Fibroblast of villous mesenchyme (primary cell): ENCODE measurements around the gene EXT2. TPM values are rescaled to one million over a fixed set of nuclear protein-coding genes. Genes with fewer than 3 reads are reported as not detected.

Source experiments
- DNase-seq: peaks from one replicate; pipeline ENCODE4 v3.0.0-alpha.2; 2010; ENCODE audit warnings: low read depth
- H3K4me3 ChIP-seq: 2 replicates; pipeline ENCODE4 v1.5.1; 2011; ENCODE audit warnings: low read depth, mild to moderate bottlenecking, low read length
- total RNA-seq: library from RNA; depleted of rRNA; stranded (reverse); fragments of >200 nt; gene quantifications from 2 replicates; pipeline ENCODE4 v1.2.3, GENCODE V29; 2012
- TF ChIP-seq, protein P1 (sequence below): IDR thresholded peaks from 2 replicates; pipeline ENCODE4 v1.5.1; 2012; ENCODE audit warnings: low read depth, mild to moderate bottlenecking, low read length; ENCODE audit not compliant: insufficient read depth

Gene EXT2
- total RNA-seq, 1 donor = 161 TPM

DNA sequence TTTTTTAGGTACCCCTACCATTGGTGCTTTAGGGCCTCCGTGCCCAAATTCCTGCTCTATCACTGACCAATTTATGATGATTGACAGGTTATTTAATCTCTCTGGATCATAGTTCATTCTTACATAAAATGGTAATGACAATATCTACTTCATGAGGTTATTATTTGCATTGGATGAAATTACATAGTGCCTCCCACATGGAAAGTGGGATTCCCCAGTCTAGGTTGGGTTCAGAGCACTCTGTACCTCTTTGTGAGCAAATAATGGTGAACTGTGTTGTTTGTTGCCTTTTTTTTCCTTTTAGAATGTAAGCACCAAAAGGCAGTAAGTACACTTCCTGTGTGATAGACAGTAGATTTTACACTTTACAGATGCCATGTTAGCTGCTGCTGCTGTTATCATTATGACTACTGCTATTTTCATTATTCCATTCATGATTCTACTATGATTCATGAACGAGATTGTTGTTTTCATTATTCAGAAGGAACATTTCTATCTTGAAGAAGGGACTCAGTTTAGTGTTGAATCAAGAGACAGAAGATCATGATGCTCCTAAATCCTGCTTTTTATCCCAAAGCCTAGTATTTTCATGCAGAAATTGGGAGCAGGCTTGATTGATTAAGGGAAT, 113.6 kb downstream of the EXT2 start:
- TF ChIP-seq, protein P1, sequence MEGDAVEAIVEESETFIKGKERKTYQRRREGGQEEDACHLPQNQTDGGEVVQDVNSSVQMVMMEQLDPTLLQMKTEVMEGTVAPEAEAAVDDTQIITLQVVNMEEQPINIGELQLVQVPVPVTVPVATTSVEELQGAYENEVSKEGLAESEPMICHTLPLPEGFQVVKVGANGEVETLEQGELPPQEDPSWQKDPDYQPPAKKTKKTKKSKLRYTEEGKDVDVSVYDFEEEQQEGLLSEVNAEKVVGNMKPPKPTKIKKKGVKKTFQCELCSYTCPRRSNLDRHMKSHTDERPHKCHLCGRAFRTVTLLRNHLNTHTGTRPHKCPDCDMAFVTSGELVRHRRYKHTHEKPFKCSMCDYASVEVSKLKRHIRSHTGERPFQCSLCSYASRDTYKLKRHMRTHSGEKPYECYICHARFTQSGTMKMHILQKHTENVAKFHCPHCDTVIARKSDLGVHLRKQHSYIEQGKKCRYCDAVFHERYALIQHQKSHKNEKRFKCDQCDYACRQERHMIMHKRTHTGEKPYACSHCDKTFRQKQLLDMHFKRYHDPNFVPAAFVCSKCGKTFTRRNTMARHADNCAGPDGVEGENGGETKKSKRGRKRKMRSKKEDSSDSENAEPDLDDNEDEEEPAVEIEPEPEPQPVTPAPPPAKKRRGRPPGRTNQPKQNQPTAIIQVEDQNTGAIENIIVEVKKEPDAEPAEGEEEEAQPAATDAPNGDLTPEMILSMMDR = no peak
- DNase-seq = no peak
- H3K4me3 ChIP-seq = no peak overlapping the region

DNA sequence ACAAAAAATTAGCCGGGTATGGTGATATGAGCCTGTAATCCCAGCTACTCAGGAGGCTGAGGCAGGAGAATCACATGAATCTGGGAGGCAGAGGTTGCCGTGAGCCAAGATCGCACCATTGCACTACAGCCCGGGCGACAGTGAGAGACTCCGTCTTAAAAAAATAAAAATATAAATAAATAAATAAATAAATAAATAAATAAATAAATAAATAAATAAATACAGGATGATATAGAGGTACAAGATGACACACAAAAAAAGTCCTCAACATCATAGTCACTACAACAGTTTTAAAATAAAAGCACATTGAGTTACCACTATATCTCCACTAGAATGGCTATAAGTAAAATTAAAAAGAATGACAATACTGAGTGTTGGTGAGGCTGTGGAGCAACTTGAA, 116.7 kb downstream of the EXT2 start:
- no peak for DNase-seq
- H3K4me3 ChIP-seq = no peak overlapping the region
- TF ChIP-seq, protein P1 = no peak

DNA sequence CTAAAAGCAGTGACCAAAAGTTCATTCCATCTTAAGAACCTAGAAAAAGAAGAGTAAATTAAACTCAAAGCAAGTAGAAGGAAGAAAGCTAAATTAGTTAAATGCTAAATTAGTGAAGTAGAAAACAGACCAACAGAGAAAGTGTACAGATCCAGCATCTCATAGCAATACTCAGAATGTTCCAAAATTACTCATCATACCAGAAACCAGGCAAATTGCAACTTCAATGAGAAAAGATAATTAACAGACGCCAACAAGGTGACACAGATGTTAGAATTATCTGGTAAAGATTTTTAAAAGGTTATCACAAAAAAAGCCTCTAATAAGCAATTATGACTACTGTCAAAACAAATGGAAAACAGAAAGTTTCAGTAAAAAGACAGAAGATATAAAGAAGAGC, 117.7 kb downstream of the EXT2 start:
- no peak overlapping the region for H3K4me3 ChIP-seq
- no peak for DNase-seq
- TF ChIP-seq, protein P1 = no peak

DNA sequence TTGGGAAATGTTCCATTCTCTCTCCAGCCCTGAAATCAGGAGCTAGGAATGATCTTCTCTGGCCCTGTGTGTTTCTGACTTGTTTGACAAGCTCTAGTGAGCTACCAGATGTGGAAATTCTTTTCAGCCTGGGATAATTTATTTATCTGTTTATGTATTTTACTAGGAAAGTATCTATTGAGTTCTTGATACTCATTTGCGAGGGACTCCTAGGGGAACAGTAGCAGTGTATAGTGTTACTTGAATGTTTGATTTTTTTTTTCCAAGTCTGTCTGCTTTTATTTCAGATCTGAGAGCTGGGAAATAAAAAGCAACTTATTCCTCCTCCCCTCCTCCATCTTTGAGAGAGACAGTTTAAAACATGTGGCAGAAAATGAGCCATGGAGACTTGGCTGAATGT, 122.0 kb downstream of the EXT2 start:
- H3K4me3 ChIP-seq = no peak overlapping the region
- DNase-seq = no peak
- TF ChIP-seq, protein P1 = no peak

DNA sequence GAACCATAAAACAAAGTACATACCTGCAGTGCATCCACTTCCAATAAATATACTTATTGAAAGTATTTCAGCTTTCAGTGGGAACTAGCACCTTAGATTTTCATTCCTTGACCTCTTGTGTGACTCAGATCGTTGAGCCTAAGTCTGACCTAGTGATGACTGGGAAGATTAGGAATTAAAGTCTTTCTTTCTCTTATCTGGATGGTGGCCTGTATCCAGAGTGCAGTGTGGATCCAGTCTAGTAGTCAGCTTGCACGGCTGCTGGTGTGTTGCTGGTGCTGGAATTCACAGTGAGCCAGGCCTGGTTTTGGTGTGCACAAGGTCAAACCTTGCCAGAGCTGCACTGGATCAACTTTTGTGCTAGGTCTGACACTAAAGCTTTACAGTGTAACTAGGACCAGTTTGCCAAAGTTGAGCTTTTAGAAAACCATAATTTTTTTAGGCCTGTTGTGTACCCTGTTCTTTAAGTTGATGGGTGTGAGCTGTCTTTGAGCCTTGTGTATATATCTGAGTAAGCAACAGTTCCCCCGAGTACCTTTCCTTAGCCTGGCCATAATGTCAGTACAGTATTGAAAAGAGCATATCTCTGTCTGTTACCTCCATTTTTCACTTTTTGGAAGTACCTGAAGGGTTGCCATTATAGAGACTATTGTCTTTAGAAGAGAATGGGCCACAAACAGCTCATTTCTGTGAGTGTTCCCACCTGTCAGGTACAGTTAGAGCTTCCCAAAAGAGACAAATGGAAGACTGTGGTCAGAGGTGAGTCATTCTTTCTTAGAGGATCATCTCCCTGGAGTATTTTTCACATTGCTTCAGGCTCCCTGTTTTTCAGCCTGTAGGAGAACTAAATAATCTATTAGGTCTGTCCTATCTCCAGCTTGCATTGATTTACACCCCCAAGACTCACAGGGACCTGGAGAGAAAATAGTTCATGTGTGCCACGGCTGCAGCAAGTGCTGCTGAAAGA, 124.6 kb downstream of the EXT2 start:
- TF ChIP-seq, protein P1 = no peak
- no peak overlapping the region for H3K4me3 ChIP-seq
- no peak for DNase-seq

DNA sequence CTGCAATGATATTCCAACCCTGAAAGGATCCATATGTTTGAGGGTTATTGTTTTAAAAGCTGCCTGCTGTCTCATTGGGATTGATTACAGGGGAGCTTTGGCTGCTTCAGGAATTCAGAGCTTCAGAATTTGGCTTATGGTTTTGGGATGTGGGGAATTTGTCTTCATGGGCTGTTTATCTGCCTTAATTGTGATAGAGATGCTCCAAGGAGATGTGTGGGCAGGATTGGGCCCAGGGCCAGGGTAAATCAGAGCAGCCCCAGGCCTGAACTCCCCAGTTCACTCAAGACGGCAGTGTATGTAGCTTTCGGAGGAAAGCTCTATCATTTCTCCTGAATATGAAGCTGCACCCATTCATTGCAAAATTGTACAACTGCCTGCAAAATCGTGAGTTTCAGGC, 126.0 kb downstream of the EXT2 start:
- no peak overlapping the region for H3K4me3 ChIP-seq
- no peak for DNase-seq
- TF ChIP-seq, protein P1 = no peak
